Vagina (tissue), 2 donors: Measurements from ENCODE around the gene DCUN1D3. TPM values are rescaled to one million over a fixed set of nuclear protein-coding genes. Genes with fewer than 3 reads are reported as not detected.
A peak's percentile ranks its signal among the peaks of the same experiment; 100 is the strongest.
"Not testable (repeated sequence)": the region's sequence is repeated elsewhere in the genome, so short reads cannot be mapped to it uniquely, and the experiment has no call there.

Experiments used
- DNase-seq, 2 donors: peaks; one replicate each; pipeline ENCODE4 v3.0.0-alpha.2; 2017; ENCODE audit errors: extremely low spot score in 2 of 2
- H3K27ac ChIP-seq: fragments of 200-600 bp; sonication (generic); one replicate; pipeline ENCODE4 v1.5.1; 2019
- H3K27me3 ChIP-seq: fragments of 200-600 bp; sonication (generic); one replicate; pipeline ENCODE4 v1.5.1; 2019
- H3K36me3 ChIP-seq, 2 donors: fragments of 200-600 bp; sonication (generic); one replicate each; pipeline ENCODE4 v1.5.1; 2017 to 2019
- H3K4me1 ChIP-seq: fragments of 200-600 bp; sonication (generic); one replicate; pipeline ENCODE4 v1.5.1; 2019
- H3K4me3 ChIP-seq, 2 donors: fragments of 200-600 bp; sonication (generic); 1 replicate in 1 of 2; 2 replicates in 1 of 2; pipeline ENCODE4 v1.5.1; 2016 to 2019
- H3K9me3 ChIP-seq: fragments of 200-600 bp; sonication (generic); one replicate; pipeline ENCODE4 v1.5.1; 2019
- POLR2A ChIP-seq, 2 donors: fragments of 450-650 bp; IDR thresholded peaks; one replicate each; pipeline ENCODE4 v1.6.1; 2017; ENCODE audit warnings: antibody characterized with exemption in 2 of 2, mild to moderate bottlenecking in 2 of 2, moderate library complexity in 2 of 2
- POLR2AphosphoS5 ChIP-seq, 2 donors: sonication (generic); formaldehyde crosslinking; IDR thresholded peaks; one replicate each; pipeline ENCODE4 v1.9.0; 2017; ENCODE audit warnings: antibody characterized with exemption in 2 of 2, mild to moderate bottlenecking in 2 of 2, low read depth in 1 of 2; ENCODE audit not compliant: insufficient read depth in 1 of 2
- intact Hi-C: fragments of 100-400 bp; cut with DNase I; formaldehyde crosslinking; loops from one replicate; pipeline ENCODE4 v1.15.1; 2023
- total RNA-seq: library from RNA; depleted of rRNA; stranded (reverse); fragments of >200 nt; gene quantifications from one replicate; pipeline ENCODE4 v1.2.3, GENCODE V29; 2016
- TF ChIP-seq, protein P1 (sequence below), 3 experiments: fragments of 450-650 bp in 2 of 3; fragments of 200-600 bp in 1 of 3; sonication (generic) in 1 of 3; IDR thresholded peaks; one replicate each; pipeline ENCODE4 v1.5.1; 2017 to 2019; ENCODE audit warnings: antibody characterized with exemption in 3 of 3, mild to moderate bottlenecking in 2 of 3, moderate library complexity in 2 of 3

DCUN1D3 gene
- total RNA-seq, 1 donor from 2014 or later = 19.2 TPM

DNA sequence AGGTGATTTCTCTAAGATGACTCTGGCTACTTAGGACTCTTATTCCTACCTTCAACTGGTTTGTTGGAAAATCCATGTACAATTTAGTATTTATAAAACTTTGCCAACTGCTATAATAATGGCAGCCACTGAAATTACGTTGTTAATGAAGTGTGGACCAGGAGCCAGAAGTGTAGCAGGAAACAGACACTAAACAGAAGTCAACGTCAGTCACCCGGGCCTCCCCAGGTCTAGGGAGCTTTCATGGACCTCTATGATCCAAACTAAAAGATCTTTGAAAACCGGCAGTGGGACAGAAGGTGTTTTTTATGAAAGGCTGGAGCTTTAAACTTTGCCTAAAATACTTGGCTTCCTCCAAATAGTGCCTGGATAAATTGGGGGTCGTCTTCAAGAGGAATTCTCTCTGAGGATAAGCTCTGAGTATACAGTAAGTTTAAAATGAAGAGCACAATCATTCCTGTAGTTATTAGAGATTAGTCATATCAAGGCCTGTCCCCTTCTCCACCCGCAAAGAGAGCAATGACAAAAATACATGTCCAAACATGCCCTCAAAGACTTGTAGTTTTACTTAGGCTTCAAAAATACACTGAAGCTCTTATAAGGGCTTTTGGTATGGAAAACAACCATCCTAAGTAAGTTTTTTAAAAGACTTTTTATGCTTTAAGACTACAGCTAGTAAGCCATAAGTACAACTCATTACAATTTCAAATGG, 34.6 kb downstream of the DCUN1D3 start:
- Histone ChIP-seq H3K4me1 (peaks cover 63% of the 10 kb centered on the region), H3K9me3 (no peaks in the 10 kb centered on the region), H3K27me3 (no peaks in the 10 kb centered on the region), H3K36me3 (peaks cover 0 to 14% of the 10 kb centered on the region in 2 donors), H3K27ac (peak overlapping the region; percentile 43), H3K4me3 (no peak overlapping the region)
- TF ChIP-seq POLR2AphosphoS5 (IDR thresholded peaks at IDR 0.05; ENCODE audit: insufficient read depth in 1 of 2, low read depth in 1 of 2) = peak in 1 of 2 donors; percentile 47
- TF ChIP-seq, protein P1, sequence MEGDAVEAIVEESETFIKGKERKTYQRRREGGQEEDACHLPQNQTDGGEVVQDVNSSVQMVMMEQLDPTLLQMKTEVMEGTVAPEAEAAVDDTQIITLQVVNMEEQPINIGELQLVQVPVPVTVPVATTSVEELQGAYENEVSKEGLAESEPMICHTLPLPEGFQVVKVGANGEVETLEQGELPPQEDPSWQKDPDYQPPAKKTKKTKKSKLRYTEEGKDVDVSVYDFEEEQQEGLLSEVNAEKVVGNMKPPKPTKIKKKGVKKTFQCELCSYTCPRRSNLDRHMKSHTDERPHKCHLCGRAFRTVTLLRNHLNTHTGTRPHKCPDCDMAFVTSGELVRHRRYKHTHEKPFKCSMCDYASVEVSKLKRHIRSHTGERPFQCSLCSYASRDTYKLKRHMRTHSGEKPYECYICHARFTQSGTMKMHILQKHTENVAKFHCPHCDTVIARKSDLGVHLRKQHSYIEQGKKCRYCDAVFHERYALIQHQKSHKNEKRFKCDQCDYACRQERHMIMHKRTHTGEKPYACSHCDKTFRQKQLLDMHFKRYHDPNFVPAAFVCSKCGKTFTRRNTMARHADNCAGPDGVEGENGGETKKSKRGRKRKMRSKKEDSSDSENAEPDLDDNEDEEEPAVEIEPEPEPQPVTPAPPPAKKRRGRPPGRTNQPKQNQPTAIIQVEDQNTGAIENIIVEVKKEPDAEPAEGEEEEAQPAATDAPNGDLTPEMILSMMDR (IDR thresholded peaks at IDR 0.05) = no peak
- intact Hi-C loops = loop anchor here (5.0 kb wide), 1 partner anchor 42 kb away; no protein-coding TSS in a partner anchor
- no peak for DNase-seq

DNA sequence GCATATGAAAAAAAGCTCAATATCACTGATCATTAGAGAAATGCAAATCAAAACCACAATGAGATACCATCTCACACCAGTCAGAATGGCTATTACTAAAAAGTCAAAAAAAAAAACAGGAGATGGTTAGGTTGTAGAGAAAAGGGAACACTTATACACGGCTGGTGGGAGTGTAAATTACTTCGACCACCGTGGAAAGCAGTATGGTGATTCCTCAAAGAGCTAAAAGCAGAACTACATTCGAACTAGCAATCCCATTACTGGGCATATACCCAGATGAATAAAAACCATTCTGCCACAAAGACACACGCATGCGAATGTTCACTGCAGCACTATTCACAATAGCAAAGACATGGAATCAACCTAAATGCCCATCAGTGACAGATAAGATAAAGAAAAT, 35.8 kb downstream of the DCUN1D3 start:
- H3K4me1 ChIP-seq = peaks cover 51% of the 10 kb centered on the region
- DNase-seq, H3K27ac ChIP-seq, H3K9me3 ChIP-seq, H3K27me3 ChIP-seq, H3K4me3 ChIP-seq, intact Hi-C loops: not testable (repeated sequence)
- peaks cover 0 to 22% of the 10 kb centered on the region in 2 donors for H3K36me3 ChIP-seq

DNA sequence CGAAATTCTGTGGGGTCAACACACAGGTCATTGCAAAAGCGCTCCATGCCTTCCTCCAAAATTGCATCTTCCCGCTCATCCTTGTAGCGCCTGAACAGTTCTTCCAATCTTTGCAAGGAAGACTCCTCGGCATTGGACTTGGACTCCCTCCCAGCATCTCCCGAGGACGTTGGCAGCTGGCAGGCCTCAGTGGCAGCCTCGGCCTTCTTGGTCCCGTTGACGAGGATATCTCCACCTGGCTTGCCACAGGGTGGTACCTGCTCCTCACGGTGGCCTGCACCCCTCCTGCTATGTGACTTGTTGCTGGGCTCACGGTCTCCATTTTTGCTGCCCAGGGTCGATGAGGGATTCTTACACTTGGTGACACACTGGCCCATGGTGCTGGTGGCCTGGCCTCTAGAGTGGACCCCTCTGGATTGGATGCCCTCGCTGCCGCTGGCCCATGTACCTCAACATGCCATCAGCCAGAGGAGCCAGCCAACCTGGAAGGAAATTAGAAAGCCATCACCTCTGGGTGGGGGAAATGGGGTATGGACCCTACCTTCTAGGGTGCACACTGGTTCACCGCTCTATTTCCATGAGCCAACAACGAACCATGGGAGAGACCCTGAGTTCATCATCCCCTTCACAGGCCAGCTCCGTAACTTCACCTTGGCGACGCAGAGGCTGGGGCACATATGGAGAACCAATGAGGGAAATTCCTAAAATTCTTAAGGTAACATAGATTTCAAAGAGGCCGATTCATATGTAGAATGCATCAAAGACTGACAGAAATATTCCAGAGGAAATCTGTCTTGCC, 37.8 kb downstream of the DCUN1D3 start:
- no peak overlapping the region for H3K4me3 ChIP-seq
- peak in 1 of 2 donors; percentile 84 for DNase-seq
- intact Hi-C loops = no loop called here
- H3K9me3 ChIP-seq = no peaks in the 10 kb centered on the region
- peaks cover 31% of the 10 kb centered on the region for H3K4me1 ChIP-seq
- H3K36me3 ChIP-seq = peaks cover 0 to 26% of the 10 kb centered on the region in 2 donors
- no peaks in the 10 kb centered on the region for H3K27me3 ChIP-seq
- no peak overlapping the region for H3K27ac ChIP-seq
- TF ChIP-seq POLR2AphosphoS5 (IDR thresholded peaks at IDR 0.05; ENCODE audit: insufficient read depth in 1 of 2, low read depth in 1 of 2) (no peak), POLR2A (IDR thresholded peaks at IDR 0.05) (no peak)
- TF ChIP-seq, protein P1 (IDR thresholded peaks at IDR 0.05) = no peak

DNA sequence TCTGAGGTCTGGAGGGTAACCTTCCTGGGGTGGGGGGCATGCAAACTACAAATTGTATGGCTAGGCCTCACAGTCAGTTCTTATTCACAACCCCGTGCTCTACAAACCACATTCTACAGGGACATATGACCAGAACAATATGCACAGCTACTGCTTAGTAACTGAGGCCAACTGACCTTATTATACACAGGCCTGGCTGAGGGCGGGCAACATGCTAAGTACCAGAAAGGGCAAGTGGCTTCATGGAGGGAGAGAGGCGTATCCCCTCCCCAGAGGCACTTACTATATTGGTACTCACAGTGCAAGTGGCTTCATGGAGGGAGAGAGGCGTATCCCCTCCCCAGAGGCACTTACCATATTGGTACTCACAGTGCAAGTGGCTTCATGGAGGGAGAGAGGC, 39.2 kb downstream of the DCUN1D3 start:
- peaks cover 17% of the 10 kb centered on the region for H3K4me1 ChIP-seq
- not testable (repeated sequence) for H3K27ac ChIP-seq
- DNase-seq = peak in 1 of 2 donors; percentile 27

DNA sequence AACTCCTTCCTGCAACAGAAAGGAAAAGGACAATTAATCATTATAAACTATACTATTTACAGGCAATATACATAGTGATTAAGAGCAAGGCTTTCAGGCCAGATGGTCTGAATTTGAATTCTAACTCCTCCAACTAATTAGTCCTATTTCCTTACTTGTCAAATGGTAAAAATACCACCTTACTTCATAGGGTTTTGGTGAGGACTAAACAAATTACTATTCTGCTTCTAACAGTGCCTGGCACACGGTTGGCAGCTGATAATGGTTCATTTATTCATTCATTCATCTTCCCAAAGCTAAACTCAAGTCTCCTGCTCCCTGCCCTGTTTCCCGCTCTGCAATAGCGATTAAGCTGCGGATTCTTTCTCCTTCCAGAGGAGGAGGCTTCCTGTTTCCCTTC, 39.8 kb downstream of the DCUN1D3 start:
- DNase-seq = no peak
- Histone ChIP-seq H3K36me3 (peaks cover 0 to 26% of the 10 kb centered on the region in 2 donors), H3K4me1 (peaks cover 11% of the 10 kb centered on the region), H3K9me3 (no peaks in the 10 kb centered on the region), H3K27ac (no peak overlapping the region), H3K4me3 (no peak overlapping the region), H3K27me3 (no peaks in the 10 kb centered on the region)
- no peak for TF ChIP-seq POLR2AphosphoS5 (IDR thresholded peaks at IDR 0.05; ENCODE audit: insufficient read depth in 1 of 2, low read depth in 1 of 2)
- TF ChIP-seq, protein P1 (IDR thresholded peaks at IDR 0.05) = no peak
- no peak for TF ChIP-seq POLR2A (IDR thresholded peaks at IDR 0.05)
- intact Hi-C loops = no loop called here

More for the DNA sequence above, 39.2 kb downstream of the DCUN1D3 start:
- H3K9me3 ChIP-seq, H3K27me3 ChIP-seq, H3K4me3 ChIP-seq, intact Hi-C loops: not testable (repeated sequence)
- peaks cover 0 to 26% of the 10 kb centered on the region in 2 donors for H3K36me3 ChIP-seq

DNA sequence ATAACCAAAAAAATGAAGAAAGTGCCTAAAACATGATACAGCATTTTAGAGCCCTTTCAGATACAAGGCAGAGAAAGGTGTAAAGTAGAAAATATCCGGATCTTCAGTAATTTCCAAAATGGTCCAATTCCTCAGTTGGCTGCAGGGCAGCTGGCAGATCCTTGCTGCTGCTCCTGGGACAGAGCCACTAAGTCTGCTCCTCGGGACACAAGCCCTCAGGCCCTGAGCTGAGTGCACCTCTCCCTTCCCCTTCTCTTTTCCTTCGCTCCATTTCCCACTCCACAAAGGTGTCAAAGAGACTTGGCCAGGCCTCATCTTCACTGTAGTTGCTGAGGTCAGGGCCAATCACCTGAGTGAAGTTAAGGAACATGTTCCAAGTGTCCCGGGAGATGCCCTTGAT, 40.5 kb downstream of the DCUN1D3 start:
- Histone ChIP-seq H3K27me3 (no peaks in the 10 kb centered on the region), H3K4me3 (no peak overlapping the region), H3K4me1 (peaks cover 4% of the 10 kb centered on the region), H3K27ac (peak overlapping the region; percentile 13), H3K9me3 (no peaks in the 10 kb centered on the region), H3K36me3 (peaks cover 0 to 26% of the 10 kb centered on the region in 2 donors)
- DNase-seq = peak in 1 of 2 donors; percentile 71
- intact Hi-C loops = no loop called here
- no peak for TF ChIP-seq POLR2AphosphoS5 (IDR thresholded peaks at IDR 0.05; ENCODE audit: insufficient read depth in 1 of 2, low read depth in 1 of 2)
- TF ChIP-seq, protein P1 (IDR thresholded peaks at IDR 0.05) = no peak
- TF ChIP-seq POLR2A (IDR thresholded peaks at IDR 0.05) = no peak
